KOPT-K1 (cell line): ENCODE measurements around the gene GATB.

Source experiments
- H3K27ac ChIP-seq: fragments of 200-600 bp; sonication (generic); 2 replicates; pipeline ENCODE4 v1.5.1; 2016; ENCODE audit warnings: antibody characterized with exemption, mild to moderate bottlenecking, low read depth, low read length; ENCODE audit not compliant: poor library complexity, severe bottlenecking
- H3K36me3 ChIP-seq: fragments of 200-600 bp; sonication (generic); 2 replicates; pipeline ENCODE4 v1.5.1; 2017; ENCODE audit warnings: antibody characterized with exemption, mild to moderate bottlenecking, low read length, moderate library complexity; ENCODE audit not compliant: insufficient read depth
- H3K9me3 ChIP-seq: fragments of 200-600 bp; sonication (generic); 2 replicates; pipeline ENCODE4 v1.5.1; 2017; ENCODE audit warnings: antibody characterized with exemption, low read length, mild to moderate bottlenecking; ENCODE audit not compliant: insufficient read depth, poor library complexity, severe bottlenecking

The GATB gene, protein sequence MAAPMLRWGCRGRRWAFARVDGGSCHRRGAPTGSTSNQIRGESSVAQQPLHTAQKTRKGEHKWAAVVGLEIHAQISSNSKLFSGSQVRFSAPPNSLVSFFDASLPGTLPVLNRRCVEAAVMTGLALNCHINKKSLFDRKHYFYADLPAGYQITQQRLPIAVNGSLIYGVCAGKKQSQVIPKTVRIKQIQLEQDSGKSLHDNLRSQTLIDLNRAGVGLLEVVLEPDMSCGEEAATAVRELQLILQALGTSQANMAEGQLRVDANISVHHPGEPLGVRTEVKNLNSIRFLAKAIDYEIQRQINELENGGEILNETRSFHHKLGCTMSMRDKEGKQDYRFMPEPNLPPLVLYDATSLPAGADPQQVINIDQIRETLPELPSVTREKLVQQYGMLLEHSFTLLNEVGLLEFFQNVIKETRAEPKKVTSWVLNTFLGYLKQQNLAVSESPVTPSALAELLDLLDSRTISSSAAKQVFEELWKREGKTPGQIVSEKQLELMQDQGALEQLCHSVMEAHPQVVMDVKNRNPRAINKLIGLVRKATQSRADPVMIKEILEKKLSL

DNA sequence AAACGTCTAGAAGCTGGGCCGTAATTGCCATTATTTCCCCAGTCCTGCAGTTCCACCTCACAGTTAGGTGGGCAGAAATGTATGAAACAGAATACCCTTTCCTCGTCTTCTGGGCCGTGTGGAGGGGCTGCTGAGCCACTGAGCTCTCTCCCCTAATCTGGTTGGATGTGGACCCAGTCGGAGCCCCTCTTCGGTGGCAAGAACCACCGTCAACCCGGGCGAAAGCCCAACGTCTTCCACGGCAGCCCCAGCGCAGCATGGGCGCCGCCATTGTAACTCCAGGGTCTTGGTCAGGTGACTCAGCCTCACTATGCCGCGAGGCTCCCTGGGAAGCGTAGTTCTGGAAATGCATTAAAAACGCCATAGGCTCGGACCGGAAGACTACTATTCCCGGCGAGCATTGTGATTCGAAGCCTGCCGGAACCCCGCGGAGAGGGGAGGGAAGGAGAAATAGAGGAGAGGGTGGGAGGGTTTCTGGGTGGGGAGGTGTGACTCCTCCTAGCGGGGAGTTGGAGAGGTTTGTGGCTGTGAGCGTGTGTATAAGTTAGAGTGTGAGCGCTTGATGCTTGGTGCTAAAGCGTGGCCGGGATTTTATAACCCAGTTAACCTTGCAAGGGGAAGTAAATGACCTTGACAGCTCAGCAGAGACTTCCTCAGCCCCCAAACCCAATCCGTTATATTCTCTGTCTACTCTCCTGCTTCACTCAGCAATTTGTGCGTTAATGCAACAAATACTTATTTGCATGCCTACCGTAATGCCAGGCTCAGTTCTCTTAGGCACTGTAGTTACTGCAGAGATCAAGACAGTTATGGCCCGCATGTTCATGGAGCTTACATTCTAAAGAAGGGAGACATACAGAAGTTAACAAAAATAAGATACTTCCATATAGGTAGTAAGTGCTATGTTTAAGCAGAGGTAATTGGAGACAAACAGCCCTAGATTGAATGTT, at the start of gene GATB:
Gene GATB (minus strand): TSS at position 296 of the 950 bp plus-strand sequence. CDS start 25 bp downstream, at position 271.
- no peaks in the 10 kb centered on the region for H3K9me3 ChIP-seq
- H3K27ac ChIP-seq = peak within 1 kb of the TSS; percentile 59
- H3K36me3 ChIP-seq = peaks cover 1% of the 10 kb centered on the region; the same call in 1 of the 2 replicates

DNA sequence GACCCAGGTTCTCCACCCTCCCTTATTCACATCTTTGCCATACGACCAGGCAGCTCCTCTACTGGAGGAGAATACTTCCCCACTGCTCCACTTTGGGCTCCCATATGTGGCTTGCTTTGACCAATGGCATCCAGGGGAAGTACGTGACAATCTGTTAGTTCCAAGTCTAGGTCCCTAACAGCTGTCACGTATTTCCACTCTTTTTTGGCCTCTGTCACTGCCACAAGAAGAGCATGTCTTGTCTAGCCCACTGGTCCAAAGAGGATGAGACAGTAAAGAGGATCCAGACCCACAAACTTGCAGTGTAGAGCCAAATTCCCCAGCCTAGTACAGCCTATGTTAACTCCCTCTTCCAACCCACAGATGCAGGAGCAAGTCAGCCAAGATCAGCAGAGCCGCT, 49.7 kb upstream of the GATB start:
- Histone ChIP-seq H3K36me3 (no peaks in the 10 kb centered on the region), H3K27ac (no peak overlapping the region)

DNA sequence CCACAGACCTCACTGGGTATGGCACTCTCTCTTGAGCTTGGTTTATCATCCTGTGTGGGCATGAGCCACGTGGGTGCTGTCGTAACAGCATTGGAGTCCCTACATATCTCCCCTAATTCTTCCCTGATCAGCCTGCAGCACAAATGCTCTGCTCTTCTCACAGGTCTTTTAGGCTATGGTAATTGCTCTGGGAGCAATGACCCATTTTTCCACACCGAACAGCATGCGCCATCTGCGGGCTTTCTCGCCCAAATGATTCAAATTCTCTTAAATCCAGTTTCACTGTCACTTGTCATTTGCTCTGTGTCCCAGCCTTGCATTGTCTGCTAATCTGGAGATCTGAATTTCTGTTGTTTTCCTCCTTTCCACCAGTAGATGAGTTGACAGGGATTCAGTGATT, 48.9 kb upstream of the GATB start:
- Histone ChIP-seq H3K36me3 (no peaks in the 10 kb centered on the region), H3K27ac (no peak overlapping the region), H3K9me3 (no peaks in the 10 kb centered on the region)

More for the DNA sequence above, 49.7 kb upstream of the GATB start:
- H3K9me3 ChIP-seq = no peaks in the 10 kb centered on the region

DNA sequence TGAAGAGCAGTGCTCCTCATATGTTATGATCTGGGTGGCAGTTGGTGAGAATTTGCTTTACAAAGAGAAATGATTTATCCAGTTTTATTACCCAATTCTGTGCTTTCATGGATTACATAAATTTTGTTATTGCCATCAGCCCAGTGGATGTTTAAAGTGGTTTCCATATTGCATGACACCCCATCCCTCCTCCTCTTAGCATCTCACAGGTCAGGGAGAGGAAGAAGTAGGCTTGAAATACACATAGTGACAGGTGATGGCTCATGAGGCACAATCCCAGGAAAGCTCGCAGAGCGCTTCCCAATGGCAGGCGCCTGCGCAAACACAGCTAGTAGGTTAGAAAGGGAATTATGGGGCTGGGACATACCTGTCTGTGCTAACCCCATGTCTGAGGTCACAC, 47.7 kb upstream of the GATB start:
- H3K9me3 ChIP-seq = no peaks in the 10 kb centered on the region
- no peaks in the 10 kb centered on the region for H3K36me3 ChIP-seq
- H3K27ac ChIP-seq = no peak overlapping the region

DNA sequence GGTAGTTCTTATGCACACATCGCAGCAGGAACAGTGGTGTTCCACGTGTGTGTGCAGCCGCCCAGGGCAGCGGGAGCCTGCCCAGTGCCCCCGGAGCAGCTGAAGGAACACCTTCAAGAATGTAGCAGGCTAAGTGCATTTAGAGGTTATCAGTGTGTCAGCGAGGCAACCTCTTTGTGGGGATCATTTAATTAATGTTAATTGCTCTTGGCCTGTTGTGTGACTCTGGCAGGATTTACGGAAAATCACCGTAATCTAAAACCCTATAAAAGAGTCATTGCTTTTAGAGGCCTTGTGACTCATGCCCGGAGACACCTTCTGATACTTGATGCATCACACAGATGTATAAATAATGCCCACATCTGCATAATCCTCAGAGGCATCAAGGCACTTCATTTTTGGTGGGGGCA, 47.3 kb upstream of the GATB start:
- H3K27ac ChIP-seq = no peak overlapping the region
- H3K9me3 ChIP-seq = no peaks in the 10 kb centered on the region

DNA sequence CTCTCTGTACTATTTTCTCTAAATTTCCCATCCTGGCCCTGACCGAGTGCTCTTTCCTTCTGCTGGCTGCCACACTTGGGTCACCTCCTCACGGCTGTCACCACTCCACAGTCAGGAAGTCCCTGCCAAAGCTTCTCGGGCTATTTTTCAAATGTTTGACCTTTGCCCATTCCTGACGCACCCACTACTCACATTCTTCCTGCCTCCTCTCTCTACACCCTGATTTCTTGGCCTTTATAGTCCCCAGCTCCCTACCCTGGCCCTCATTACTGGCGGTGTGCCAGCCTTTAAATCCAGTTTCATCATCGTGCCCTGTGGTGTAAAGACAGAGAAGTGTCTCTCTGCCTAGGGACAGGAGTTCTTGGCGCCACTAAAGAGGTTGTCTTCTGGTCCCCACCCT, 46.4 kb upstream of the GATB start:
- Histone ChIP-seq H3K36me3 (no peaks in the 10 kb centered on the region), H3K27ac (no peak overlapping the region), H3K9me3 (no peaks in the 10 kb centered on the region)

More for the DNA sequence above, 47.3 kb upstream of the GATB start:
- H3K36me3 ChIP-seq = no peaks in the 10 kb centered on the region

DNA sequence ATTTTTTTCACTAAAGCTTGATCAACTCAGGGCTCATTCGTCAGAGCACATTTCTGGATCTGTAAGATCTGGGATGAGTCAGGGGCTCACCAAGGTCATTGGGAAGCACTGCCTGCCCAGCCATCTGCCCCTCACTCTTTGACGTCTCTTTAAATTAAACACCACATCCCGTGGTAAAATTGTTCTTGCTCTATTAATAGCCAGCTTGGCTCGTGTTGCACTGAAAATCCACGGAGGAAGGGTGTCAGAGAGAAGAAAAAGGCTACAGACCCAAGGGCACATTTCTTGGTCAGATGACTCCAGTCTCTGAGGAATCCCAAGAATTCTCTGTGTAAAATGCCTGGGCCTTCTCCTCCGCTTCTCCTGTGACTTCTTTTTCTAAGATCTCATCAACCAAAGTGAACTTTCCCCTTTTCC, 45.7 kb upstream of the GATB start:
- Histone ChIP-seq H3K36me3 (no peaks in the 10 kb centered on the region), H3K9me3 (no peaks in the 10 kb centered on the region), H3K27ac (no peak overlapping the region)

DNA sequence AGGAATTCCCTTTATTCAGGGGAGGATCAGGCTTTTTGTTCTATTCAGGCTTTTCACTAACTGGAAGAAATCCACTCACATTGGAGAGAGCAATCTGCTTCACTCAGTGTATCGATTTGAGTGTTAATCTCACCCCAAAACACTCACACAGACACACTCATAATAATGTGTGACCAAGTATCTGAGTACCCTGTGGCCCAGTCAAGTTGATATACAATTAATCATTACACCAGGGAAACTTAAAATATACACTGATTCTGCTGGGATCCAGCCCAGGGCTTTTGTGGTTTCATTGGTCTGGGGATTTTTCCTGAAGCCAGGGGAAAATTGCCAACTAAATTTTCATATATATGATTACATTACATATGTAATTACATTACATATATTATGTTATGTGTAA, 44.0 kb upstream of the GATB start:
- H3K9me3 ChIP-seq = no peaks in the 10 kb centered on the region
- H3K27ac ChIP-seq = no peak overlapping the region
- no peaks in the 10 kb centered on the region for H3K36me3 ChIP-seq

DNA sequence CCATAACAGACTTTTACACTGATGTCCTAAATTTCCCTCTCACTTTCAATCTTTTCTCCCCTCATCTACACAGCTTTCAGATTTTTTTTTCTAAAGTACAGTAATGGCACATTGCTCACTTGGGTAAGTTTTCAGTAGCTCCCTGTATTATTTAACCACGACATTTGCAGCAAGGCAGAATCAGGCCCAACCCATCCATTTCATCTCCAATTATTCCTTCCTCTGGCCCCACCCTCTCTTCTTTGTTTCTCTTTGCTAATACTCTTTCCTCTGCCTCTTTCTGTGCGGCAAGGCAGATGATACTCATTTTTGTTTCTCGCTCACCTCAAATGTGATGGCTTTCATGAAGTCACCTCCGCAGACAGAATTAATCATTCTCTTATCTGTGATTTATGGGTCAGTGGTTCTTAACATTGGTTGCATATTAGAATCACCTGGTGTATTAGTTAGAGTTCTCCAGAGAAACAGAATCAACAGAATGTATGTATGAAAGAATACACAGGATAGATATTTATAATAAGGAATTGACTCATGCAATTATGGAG, 43.4 kb upstream of the GATB start:
- H3K36me3 ChIP-seq = no peaks in the 10 kb centered on the region

DNA sequence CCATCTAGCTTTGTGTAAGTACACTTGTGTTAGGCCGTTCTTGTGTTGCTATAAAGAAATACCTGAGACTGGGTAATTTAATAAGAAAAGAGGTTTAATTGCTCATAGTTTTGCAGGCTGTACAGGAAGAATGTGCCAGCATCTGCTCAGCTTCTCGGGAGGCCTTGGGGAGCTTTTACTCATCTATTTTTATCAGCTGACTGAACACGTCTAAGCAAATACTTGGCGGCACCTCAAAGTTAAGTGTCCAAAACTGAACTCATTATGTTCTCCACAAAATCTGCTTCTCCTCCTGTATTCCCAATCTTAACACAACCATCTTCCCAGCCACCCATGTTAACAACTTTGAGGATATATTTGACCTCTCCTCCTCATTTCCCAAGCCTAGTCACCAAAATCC, 42.4 kb upstream of the GATB start:
- H3K9me3 ChIP-seq = no peaks in the 10 kb centered on the region
- H3K27ac ChIP-seq = no peak overlapping the region
- no peaks in the 10 kb centered on the region for H3K36me3 ChIP-seq

More for the DNA sequence above, 43.4 kb upstream of the GATB start:
- no peaks in the 10 kb centered on the region for H3K9me3 ChIP-seq
- no peak overlapping the region for H3K27ac ChIP-seq

DNA sequence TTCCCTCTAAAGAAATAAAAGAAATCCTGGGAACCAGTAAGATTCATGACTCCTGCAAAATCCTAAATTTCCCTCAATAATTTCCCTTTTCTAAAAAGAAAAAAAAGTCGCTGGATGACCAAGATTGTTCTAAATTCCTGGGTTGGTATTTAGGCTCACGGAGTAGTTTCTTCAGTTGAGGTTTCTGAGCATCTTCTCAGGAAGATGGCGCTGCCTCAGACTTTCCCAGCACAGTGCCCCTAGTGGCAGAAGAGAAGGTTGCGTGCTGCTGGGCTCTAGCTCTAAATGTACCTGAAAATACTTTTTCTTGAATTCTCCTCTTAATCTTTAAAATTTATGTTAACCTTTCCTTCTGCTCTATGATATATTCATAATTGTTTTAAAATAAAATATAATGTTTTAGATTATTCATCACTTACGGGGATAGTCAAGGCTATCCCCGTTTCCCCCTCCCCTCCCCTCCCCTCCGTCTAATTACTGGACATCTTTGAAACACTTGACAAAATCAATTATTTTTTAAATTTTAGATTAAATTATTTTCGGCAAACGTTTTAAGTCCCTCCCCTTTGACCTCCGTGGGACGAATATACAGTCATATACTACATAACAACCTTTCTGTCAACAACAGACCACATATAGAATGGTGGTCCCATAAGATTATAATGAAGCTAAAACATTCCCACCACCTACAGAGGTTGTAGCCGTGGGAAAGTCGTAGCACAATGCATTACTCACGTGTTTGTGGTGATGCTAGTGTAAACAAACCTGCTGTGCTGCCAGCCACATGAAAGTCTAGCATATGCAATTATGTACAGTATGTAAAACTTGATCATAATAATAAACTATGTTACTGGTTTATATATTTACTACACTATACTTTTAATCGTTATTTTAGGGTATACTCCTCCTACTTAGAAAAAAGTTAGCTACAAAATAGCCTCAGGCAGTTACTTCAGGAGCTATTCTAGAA, 41.0 kb upstream of the GATB start:
- H3K36me3 ChIP-seq = no peaks in the 10 kb centered on the region
- no peak overlapping the region for H3K27ac ChIP-seq
- no peaks in the 10 kb centered on the region for H3K9me3 ChIP-seq

DNA sequence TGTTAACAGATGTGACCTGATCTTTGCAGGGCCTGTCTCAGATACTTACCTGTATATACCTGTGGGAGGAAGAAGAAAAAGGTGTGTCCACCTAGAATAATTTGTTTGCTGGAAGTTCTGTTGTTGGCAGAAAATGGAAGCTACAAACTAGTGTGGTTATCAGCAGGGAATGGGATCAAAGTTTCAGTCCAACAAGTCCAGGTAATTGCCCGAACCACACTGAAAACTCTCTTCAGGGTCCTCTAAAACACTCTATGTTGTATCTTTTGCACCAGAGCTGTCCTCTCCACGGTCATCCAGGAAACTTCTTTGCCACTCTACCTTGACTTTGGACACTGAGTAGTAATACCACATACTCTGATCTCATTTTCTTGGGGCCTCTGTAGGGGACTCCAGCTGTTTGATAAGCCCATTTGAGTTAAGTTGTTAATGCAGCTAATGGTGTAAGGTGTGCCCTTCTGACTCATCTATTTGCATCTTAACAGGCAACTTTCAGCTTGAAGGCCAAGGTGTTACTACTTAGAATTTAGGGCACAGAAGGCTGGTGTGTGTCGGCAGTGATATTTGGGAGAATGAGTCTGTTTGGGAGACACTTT, 38.7 kb upstream of the GATB start:
- H3K27ac ChIP-seq = no peak overlapping the region
- no peaks in the 10 kb centered on the region for H3K36me3 ChIP-seq

DNA sequence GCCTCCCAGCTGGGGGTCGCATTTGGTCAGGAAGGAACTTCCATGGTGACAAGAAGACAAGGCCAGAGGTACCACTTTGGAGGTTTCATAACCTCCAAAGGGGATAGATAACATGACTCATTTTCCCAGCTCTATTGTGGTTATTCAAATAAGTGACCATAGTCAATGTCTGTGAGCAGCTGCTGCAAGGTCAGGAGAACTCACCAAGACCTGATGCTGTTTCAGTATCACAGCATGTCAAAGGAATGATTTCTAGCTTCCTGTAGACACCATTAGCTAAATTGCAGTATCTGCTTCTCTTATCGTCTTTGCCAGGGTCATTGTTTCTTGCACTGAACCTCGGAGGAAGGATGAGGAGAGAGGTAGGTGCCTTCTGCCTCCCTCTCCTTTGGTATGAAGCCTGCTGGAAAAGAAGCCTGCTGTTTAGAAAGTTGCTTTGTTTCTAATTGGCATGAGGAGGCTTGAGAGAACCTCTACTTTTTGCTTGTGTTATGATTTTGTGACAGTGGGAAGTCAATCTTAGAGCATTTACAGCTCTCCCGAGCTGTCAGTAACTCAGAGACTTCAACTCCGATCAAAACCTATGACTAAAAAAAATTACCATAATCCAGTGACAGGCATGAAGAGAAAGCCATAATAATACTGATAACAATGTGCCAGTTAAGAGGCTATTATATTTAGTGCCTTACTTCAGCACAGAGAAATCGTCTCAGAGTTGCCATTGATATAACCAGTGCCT, 38.0 kb upstream of the GATB start:
- no peak overlapping the region for H3K27ac ChIP-seq
- no peaks in the 10 kb centered on the region for H3K36me3 ChIP-seq

More for the DNA sequence above, 38.7 kb upstream of the GATB start:
- H3K9me3 ChIP-seq = no peaks in the 10 kb centered on the region

More for the DNA sequence above, 38.0 kb upstream of the GATB start:
- H3K9me3 ChIP-seq = no peaks in the 10 kb centered on the region
